ENCODE results near the gene COPS2. TPM values are rescaled to one million over a fixed set of nuclear protein-coding genes. Genes with fewer than 3 reads are reported as not detected.

The COPS2 gene
- total and polyA plus RNA-seq, 2 of the 13 experiments (the other 11 are each of a cell fraction or from before 2014, with no cell fraction given) = 37.8 to 66.3 TPM

DNA sequence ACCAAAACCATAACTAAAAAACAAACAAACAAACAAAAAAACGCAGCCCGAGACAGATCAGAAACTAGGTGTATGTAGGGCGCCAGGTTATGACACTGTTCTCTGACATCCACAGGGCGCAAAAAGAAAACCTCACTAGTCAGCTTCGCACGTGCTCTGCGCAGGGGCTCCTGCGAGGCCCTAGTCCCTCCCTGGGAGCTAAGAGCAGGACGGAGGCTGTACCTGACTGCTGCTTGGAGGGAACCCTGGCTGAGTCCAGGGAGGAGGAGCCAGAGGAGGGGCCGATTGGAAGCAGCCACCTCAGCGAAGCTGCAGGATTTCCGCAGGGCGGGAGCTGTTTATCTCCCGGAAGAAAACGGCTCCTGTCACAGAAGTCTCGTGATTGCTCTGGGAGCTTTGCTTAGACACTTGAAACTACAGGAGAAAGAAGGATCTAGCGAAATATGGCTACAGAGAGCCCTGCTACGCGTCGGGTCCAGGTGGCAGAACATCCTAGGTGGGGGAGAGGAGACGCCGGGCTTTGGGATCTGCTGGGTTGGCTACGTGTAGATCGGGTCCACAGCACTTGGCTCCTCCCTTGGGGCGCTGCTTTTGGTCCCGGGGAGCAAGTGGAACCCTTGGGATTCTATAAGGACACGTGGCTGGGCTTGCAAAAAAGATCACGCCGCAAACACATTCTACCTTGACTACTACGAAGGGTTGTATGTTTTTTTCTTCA lies 14.6 kb upstream of the COPS2 start, which contains the start of gene GALK2 (continued):
- TF ChIP-seq, protein P1, sequence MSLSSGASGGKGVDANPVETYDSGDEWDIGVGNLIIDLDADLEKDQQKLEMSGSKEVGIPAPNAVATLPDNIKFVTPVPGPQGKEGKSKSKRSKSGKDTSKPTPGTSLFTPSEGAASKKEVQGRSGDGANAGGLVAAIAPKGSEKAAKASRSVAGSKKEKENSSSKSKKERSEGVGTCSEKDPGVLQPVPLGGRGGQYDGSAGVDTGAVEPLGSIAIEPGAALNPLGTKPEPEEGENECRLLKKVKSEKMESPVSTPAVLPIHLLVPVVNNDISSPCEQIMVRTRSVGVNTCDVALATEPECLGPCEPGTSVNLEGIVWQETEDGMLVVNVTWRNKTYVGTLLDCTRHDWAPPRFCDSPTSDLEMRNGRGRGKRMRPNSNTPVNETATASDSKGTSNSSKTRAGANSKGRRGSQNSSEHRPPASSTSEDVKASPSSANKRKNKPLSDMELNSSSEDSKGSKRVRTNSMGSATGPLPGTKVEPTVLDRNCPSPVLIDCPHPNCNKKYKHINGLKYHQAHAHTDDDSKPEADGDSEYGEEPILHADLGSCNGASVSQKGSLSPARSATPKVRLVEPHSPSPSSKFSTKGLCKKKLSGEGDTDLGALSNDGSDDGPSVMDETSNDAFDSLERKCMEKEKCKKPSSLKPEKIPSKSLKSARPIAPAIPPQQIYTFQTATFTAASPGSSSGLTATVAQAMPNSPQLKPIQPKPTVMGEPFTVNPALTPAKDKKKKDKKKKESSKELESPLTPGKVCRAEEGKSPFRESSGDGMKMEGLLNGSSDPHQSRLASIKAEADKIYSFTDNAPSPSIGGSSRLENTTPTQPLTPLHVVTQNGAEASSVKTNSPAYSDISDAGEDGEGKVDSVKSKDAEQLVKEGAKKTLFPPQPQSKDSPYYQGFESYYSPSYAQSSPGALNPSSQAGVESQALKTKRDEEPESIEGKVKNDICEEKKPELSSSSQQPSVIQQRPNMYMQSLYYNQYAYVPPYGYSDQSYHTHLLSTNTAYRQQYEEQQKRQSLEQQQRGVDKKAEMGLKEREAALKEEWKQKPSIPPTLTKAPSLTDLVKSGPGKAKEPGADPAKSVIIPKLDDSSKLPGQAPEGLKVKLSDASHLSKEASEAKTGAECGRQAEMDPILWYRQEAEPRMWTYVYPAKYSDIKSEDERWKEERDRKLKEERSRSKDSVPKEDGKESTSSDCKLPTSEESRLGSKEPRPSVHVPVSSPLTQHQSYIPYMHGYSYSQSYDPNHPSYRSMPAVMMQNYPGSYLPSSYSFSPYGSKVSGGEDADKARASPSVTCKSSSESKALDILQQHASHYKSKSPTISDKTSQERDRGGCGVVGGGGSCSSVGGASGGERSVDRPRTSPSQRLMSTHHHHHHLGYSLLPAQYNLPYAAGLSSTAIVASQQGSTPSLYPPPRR (CRISPR knock-in tag; IDR thresholded peaks at IDR 0.05; ENCODE audit: borderline replicate concordance) = no peak
- TF ChIP-seq PAF1 (CRISPR knock-in tag; IDR thresholded peaks at IDR 0.05) (no peak), ZNF891 (CRISPR knock-in tag; IDR thresholded peaks at IDR 0.05) (peak; percentile 77; the same call in 1 of the 2 replicates), ZNF296 (CRISPR knock-in tag; conservative IDR thresholded peaks at IDR 0.05) (no peak), MTF1 (CRISPR knock-in tag; IDR thresholded peaks at IDR 0.05) (no peak), TARDBP (CRISPR knock-in tag; IDR thresholded peaks at IDR 0.05) (no peak), NFIC (IDR thresholded peaks at IDR 0.05; ENCODE audit: low read length) (no peak), NR2F1 (CRISPR knock-in tag; IDR thresholded peaks at IDR 0.05) (no peak), CBX2 (IDR thresholded peaks at IDR 0.05; ENCODE audit: low read depth, low read length) (no peak), CBX2 (CRISPR knock-in tag; IDR thresholded peaks at IDR 0.05; ENCODE audit: low read depth) (peak; percentile 90; the same call in 1 of the 2 replicates), SP1 (IDR thresholded peaks at IDR 0.05) (no peak), SP1 (CRISPR knock-in tag; IDR thresholded peaks at IDR 0.05) (peak; percentile 41; the same call in 1 of the 2 replicates)
- TF ChIP-seq, protein P2, sequence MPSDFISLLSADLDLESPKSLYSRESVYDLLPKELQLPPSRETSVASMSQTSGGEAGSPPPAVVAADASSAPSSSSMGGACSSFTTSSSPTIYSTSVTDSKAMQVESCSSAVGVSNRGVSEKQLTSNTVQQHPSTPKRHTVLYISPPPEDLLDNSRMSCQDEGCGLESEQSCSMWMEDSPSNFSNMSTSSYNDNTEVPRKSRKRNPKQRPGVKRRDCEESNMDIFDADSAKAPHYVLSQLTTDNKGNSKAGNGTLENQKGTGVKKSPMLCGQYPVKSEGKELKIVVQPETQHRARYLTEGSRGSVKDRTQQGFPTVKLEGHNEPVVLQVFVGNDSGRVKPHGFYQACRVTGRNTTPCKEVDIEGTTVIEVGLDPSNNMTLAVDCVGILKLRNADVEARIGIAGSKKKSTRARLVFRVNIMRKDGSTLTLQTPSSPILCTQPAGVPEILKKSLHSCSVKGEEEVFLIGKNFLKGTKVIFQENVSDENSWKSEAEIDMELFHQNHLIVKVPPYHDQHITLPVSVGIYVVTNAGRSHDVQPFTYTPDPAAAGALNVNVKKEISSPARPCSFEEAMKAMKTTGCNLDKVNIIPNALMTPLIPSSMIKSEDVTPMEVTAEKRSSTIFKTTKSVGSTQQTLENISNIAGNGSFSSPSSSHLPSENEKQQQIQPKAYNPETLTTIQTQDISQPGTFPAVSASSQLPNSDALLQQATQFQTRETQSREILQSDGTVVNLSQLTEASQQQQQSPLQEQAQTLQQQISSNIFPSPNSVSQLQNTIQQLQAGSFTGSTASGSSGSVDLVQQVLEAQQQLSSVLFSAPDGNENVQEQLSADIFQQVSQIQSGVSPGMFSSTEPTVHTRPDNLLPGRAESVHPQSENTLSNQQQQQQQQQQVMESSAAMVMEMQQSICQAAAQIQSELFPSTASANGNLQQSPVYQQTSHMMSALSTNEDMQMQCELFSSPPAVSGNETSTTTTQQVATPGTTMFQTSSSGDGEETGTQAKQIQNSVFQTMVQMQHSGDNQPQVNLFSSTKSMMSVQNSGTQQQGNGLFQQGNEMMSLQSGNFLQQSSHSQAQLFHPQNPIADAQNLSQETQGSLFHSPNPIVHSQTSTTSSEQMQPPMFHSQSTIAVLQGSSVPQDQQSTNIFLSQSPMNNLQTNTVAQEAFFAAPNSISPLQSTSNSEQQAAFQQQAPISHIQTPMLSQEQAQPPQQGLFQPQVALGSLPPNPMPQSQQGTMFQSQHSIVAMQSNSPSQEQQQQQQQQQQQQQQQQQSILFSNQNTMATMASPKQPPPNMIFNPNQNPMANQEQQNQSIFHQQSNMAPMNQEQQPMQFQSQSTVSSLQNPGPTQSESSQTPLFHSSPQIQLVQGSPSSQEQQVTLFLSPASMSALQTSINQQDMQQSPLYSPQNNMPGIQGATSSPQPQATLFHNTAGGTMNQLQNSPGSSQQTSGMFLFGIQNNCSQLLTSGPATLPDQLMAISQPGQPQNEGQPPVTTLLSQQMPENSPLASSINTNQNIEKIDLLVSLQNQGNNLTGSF (CRISPR knock-in tag; IDR thresholded peaks at IDR 0.05) = no peak
- TF ChIP-seq, protein P3, sequence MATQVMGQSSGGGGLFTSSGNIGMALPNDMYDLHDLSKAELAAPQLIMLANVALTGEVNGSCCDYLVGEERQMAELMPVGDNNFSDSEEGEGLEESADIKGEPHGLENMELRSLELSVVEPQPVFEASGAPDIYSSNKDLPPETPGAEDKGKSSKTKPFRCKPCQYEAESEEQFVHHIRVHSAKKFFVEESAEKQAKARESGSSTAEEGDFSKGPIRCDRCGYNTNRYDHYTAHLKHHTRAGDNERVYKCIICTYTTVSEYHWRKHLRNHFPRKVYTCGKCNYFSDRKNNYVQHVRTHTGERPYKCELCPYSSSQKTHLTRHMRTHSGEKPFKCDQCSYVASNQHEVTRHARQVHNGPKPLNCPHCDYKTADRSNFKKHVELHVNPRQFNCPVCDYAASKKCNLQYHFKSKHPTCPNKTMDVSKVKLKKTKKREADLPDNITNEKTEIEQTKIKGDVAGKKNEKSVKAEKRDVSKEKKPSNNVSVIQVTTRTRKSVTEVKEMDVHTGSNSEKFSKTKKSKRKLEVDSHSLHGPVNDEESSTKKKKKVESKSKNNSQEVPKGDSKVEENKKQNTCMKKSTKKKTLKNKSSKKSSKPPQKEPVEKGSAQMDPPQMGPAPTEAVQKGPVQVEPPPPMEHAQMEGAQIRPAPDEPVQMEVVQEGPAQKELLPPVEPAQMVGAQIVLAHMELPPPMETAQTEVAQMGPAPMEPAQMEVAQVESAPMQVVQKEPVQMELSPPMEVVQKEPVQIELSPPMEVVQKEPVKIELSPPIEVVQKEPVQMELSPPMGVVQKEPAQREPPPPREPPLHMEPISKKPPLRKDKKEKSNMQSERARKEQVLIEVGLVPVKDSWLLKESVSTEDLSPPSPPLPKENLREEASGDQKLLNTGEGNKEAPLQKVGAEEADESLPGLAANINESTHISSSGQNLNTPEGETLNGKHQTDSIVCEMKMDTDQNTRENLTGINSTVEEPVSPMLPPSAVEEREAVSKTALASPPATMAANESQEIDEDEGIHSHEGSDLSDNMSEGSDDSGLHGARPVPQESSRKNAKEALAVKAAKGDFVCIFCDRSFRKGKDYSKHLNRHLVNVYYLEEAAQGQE (IDR thresholded peaks at IDR 0.05; ENCODE audit: borderline replicate concordance in 1 of 2, low read depth in 1 of 2, low read length in 2 of 2) = peak in 1 of 2 experiments; percentile 39; a peak in 1 of 4 replicates
- TF ChIP-seq, protein P4, sequence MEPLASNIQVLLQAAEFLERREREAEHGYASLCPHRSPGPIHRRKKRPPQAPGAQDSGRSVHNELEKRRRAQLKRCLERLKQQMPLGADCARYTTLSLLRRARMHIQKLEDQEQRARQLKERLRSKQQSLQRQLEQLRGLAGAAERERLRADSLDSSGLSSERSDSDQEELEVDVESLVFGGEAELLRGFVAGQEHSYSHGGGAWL (CRISPR knock-in tag; IDR thresholded peaks at IDR 0.05) = peak; percentile 96

Measured in HepG2 (cell line).